Uterus (tissue), 4 donors: ENCODE measurements around the gene EFHC2. TPM values are rescaled to one million over a fixed set of nuclear protein-coding genes. Genes with fewer than 3 reads are reported as not detected.

Experiments used
- DNase-seq, 2 donors: peaks; one replicate each; pipeline ENCODE4 v3.0.0-alpha.2; 2019 to 2020
- H3K27ac ChIP-seq, 2 donors: fragments of 200-600 bp; sonication (generic); 1 replicate in 1 of 2; 2 replicates in 1 of 2; pipeline ENCODE4 v1.5.1; 2016 to 2018
- H3K27me3 ChIP-seq, 2 donors: fragments of 200-600 bp; sonication (generic); one replicate each; pipeline ENCODE4 v1.5.1; 2018 to 2019; ENCODE audit warnings: control low read depth in 1 of 2
- H3K36me3 ChIP-seq, 2 donors: fragments of 200-600 bp; sonication (generic); one replicate each; pipeline ENCODE4 v1.5.1; 2019; ENCODE audit warnings: control low read depth in 1 of 2
- H3K4me1 ChIP-seq, 2 donors: fragments of 200-600 bp; sonication (generic); one replicate each; pipeline ENCODE4 v1.5.1; 2018 to 2019; ENCODE audit warnings: control low read depth in 1 of 2
- H3K4me3 ChIP-seq, 2 donors: fragments of 200-600 bp; sonication (generic); 1 replicate in 1 of 2; 2 replicates in 1 of 2; pipeline ENCODE4 v1.5.1; 2018 to 2019; ENCODE audit warnings: mild to moderate bottlenecking in 1 of 2
- H3K9me3 ChIP-seq, 2 donors: fragments of 200-600 bp; sonication (generic); one replicate each; pipeline ENCODE4 v1.5.1; 2019; ENCODE audit warnings: control low read depth in 1 of 2
- POLR2A ChIP-seq, 2 donors: fragments of 450-650 bp; IDR thresholded peaks; one replicate each; pipeline ENCODE4 v1.6.1; 2016; ENCODE audit warnings: antibody characterized with exemption in 2 of 2, mild to moderate bottlenecking in 1 of 2, moderate library complexity in 1 of 2
- intact Hi-C: fragments of 100-400 bp; cut with DNase I; formaldehyde crosslinking; loops from one replicate; pipeline ENCODE4 v1.15.1; 2023; ENCODE audit warnings: low total_unique reads
- total RNA-seq, 4 donors: library from RNA; depleted of rRNA in 3 of 4; stranded (reverse); fragments of >200 nt in 3 of 4; gene quantifications; one replicate each; pipeline versions ENCODE4 v1.1.0 to v1.2.4, GENCODE V29; 2014 to 2023
- TF ChIP-seq, protein P1 (sequence below), 4 experiments: fragments of 200-600 bp in 2 of 4; fragments of 450-650 bp in 2 of 4; sonication (generic) in 2 of 4; IDR thresholded peaks; one replicate each; pipeline ENCODE4 v1.5.1; 2016 to 2019; ENCODE audit warnings: antibody characterized with exemption in 4 of 4, mild to moderate bottlenecking in 2 of 4, moderate library complexity in 1 of 4
- donor health status: DM: yes; HTN: yes; CAD: no.

The EFHC2 gene
- total RNA-seq, 4 donors from 2014 or later = 0.59 to 6.4 (median 4.1) TPM

DNA sequence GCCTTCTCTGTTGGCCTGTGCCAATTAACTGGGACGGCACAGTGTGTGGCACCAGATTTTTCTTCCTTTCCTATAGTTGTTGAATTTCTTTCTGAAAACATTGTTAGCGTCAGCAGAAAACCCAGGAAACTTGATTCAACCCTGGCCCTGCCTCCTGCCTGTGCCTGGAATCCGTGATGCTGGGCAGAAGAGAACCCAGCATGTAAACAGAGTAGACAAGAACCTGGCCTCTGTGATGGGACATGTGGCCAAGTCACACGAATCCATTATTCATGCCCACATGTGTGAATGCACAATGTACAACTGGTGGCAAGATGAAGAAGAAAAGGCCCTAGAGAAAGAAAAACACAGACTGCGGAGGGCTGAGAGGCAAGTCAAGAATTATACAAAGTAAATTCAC, 111.4 kb downstream of the EFHC2 start:
- intact Hi-C loops = no loop called here
- Histone ChIP-seq H3K4me3 (no peak overlapping the region), H3K4me1 (no peaks in the 10 kb centered on the region), H3K27ac (no peak overlapping the region), H3K9me3 (no peaks in the 10 kb centered on the region), H3K27me3 (no peaks in the 10 kb centered on the region), H3K36me3 (no peaks in the 10 kb centered on the region)
- DNase-seq = no peak
- TF ChIP-seq, protein P1, sequence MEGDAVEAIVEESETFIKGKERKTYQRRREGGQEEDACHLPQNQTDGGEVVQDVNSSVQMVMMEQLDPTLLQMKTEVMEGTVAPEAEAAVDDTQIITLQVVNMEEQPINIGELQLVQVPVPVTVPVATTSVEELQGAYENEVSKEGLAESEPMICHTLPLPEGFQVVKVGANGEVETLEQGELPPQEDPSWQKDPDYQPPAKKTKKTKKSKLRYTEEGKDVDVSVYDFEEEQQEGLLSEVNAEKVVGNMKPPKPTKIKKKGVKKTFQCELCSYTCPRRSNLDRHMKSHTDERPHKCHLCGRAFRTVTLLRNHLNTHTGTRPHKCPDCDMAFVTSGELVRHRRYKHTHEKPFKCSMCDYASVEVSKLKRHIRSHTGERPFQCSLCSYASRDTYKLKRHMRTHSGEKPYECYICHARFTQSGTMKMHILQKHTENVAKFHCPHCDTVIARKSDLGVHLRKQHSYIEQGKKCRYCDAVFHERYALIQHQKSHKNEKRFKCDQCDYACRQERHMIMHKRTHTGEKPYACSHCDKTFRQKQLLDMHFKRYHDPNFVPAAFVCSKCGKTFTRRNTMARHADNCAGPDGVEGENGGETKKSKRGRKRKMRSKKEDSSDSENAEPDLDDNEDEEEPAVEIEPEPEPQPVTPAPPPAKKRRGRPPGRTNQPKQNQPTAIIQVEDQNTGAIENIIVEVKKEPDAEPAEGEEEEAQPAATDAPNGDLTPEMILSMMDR (IDR thresholded peaks at IDR 0.05) = no peak
- no peak for TF ChIP-seq POLR2A (IDR thresholded peaks at IDR 0.05)

DNA sequence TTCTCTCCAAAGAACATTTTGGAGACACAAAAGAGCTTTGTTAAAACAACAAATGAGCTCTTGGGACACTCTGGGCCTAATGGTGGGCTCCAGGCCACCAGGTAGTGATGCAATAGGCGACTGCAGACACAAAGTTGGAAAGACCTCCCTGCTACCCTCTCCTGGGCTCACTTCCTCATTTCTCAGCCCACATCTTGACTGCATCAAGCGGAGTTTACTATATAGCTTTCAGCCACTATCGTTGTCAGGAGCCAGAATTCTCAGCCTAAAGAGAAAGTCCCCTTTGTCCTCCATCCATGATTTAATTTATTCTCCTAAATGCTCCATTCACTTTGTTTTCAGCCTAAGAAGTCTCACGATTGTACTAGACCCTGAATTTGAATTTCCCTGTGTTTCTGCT, 114.9 kb downstream of the EFHC2 start:
- no peaks in the 10 kb centered on the region for H3K4me1 ChIP-seq
- no peak overlapping the region for H3K27ac ChIP-seq
- H3K4me3 ChIP-seq = no peak overlapping the region
- H3K9me3 ChIP-seq = no peaks in the 10 kb centered on the region
- no peaks in the 10 kb centered on the region for H3K36me3 ChIP-seq
- TF ChIP-seq, protein P1 (IDR thresholded peaks at IDR 0.05) = no peak
- no peak for TF ChIP-seq POLR2A (IDR thresholded peaks at IDR 0.05)
- no peaks in the 10 kb centered on the region for H3K27me3 ChIP-seq
- intact Hi-C loops = no loop called here
- DNase-seq = no peak

DNA sequence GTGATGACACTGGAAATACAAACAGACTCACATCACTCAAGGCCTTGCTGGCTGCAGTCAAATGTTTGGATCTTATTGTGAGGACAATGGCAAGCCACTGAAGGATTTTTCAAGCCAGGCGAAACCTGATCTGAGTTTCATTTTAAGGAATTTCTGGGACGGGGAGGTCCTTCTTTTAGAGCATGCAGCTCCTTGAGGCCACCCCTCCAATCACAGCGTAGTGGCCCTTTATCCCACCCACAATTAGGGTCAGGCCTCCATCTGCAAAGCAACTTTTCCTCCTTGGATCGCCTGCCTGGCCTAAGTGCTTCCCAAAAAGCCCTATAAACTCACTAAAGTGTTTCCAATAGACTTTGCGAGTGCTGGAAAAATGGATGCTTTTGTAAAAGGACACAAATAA, 115.5 kb downstream of the EFHC2 start:
- no peak overlapping the region for H3K27ac ChIP-seq
- no peaks in the 10 kb centered on the region for H3K9me3 ChIP-seq
- intact Hi-C loops = no loop called here
- H3K36me3 ChIP-seq = no peaks in the 10 kb centered on the region
- TF ChIP-seq, protein P1 (IDR thresholded peaks at IDR 0.05) = no peak
- no peak for TF ChIP-seq POLR2A (IDR thresholded peaks at IDR 0.05)
- no peaks in the 10 kb centered on the region for H3K4me1 ChIP-seq
- no peaks in the 10 kb centered on the region for H3K27me3 ChIP-seq
- no peak for DNase-seq
- H3K4me3 ChIP-seq = no peak overlapping the region

DNA sequence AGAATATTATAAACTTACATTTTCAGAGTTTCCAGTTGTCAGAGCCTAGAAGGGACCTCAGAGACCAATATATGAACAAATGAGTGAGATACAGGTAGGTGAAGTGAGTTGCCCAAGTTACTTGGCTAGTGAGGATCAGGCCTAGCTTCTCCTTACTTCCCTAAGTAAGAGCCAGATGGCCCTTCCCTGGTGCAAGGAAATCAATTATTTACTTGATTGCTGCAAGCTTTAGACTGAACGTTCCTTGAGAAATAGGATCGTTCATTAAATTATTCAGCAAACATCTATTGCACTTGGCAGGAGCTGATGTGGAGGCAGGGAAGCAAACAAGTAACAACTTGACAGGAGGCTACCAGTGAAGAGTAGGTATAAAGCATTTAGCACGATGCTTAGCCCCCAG, 117.8 kb downstream of the EFHC2 start:
- Histone ChIP-seq H3K27me3 (no peaks in the 10 kb centered on the region), H3K36me3 (no peaks in the 10 kb centered on the region), H3K4me3 (no peak overlapping the region), H3K27ac (no peak overlapping the region), H3K4me1 (no peaks in the 10 kb centered on the region), H3K9me3 (no peaks in the 10 kb centered on the region)
- no peak for TF ChIP-seq POLR2A (IDR thresholded peaks at IDR 0.05)
- TF ChIP-seq, protein P1 (IDR thresholded peaks at IDR 0.05) = no peak
- DNase-seq = no peak
- intact Hi-C loops = no loop called here

DNA sequence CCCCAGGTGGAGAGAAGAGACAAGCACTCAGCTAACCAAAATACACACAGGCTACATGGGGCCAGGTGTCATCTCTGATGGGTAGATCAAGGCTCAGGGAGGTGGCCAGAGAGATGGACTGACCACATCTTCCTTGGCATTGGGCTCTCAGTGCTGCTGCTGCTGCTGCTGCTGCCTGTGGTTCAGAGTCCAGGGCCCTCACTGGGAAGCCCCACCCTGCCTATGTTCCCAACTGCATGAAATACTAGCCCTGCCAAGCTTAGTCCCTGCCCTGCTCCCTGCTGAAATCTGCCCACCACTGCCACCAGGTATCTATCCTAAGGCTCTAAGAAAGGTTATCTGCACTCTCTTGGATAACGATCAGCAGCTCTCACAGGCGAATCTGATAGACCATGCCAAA, 118.7 kb downstream of the EFHC2 start:
- H3K27ac ChIP-seq = no peak overlapping the region
- H3K9me3 ChIP-seq = no peaks in the 10 kb centered on the region
- no peak for TF ChIP-seq POLR2A (IDR thresholded peaks at IDR 0.05)
- H3K36me3 ChIP-seq = no peaks in the 10 kb centered on the region
- no peak for DNase-seq
- no peak overlapping the region for H3K4me3 ChIP-seq
- H3K4me1 ChIP-seq = no peaks in the 10 kb centered on the region
- intact Hi-C loops = no loop called here
- H3K27me3 ChIP-seq = no peaks in the 10 kb centered on the region

DNA sequence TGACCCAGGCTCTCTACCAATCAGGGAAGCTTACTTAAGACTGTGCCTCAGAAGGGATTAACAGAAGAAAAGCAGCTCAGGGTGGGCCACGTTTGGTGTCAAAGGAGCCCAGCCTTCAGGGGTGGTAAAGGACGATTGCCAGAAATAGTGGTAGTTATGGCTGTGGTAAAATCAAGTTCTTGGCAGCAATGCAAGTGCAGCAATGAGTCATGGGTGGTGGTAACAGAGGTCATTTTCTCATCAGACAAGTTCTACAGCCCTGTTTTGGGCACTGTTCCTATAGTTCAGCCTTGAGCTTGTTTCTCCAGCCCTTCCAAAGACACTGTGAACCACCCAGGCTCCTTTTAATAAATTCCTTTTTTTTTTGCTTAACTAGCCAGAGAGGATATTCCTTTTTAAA, 120.3 kb downstream of the EFHC2 start:
- no peak for DNase-seq
- H3K27me3 ChIP-seq = no peaks in the 10 kb centered on the region
- TF ChIP-seq, protein P1 (IDR thresholded peaks at IDR 0.05) = no peak
- TF ChIP-seq POLR2A (IDR thresholded peaks at IDR 0.05) = no peak
- H3K4me1 ChIP-seq = no peaks in the 10 kb centered on the region
- intact Hi-C loops = no loop called here
- H3K27ac ChIP-seq = no peak overlapping the region
- H3K4me3 ChIP-seq = no peak overlapping the region
- H3K36me3 ChIP-seq = no peaks in the 10 kb centered on the region
- no peaks in the 10 kb centered on the region for H3K9me3 ChIP-seq
